Measurements from ENCODE around the gene REV3L. TPM values are rescaled to one million over a fixed set of nuclear protein-coding genes. Genes with fewer than 3 reads are reported as not detected.

The REV3L gene
- total RNA-seq, 1 experiment from 2014 or later, result 12.8 TPM

DNA sequence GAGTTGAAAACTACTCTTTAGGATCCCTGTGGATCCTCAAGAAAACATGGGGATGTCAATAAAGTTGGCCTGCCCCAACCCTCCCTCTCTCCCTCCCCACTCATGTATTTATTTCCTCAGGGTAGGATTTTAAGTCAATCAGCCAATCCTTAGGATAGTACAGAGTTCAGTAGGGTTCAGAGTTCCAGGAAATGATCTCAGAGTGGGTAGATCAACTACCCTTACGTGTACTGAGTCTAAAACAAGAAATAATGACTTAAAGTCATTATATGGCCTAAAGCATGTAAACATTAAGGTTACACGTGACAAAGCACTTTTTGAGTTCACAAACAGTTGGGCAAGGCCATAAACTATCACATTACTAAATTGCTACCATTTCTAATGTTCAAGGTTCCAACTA lies 47.2 kb upstream of the REV3L start:
- H4K20me1 ChIP-seq (ENCODE audit: insufficient read depth), result no peaks in the 10 kb centered on the region
- no peak for TF ChIP-seq SIN3A (IDR thresholded peaks at IDR 0.05; ENCODE audit: low read depth)
- TF ChIP-seq ELF1 (IDR thresholded peaks at IDR 0.05; ENCODE audit: borderline replicate concordance, low read depth), result no peak
- no peak for TF ChIP-seq EZH2phosphoT487 (IDR thresholded peaks at IDR 0.05; ENCODE audit: borderline replicate concordance)
- no peak for TF ChIP-seq RAD21 (IDR thresholded peaks at IDR 0.05; ENCODE audit: low read depth)
- TF ChIP-seq FOSL1 (IDR thresholded peaks at IDR 0.05; ENCODE audit: low read depth), result no peak
- TF ChIP-seq ATF3 (IDR thresholded peaks at IDR 0.05), result no peak
- TF ChIP-seq JUND (IDR thresholded peaks at IDR 0.05), result no peak
- RAD21 ChIA-PET (ENCODE audit: low non-redundant PET in 1 of 2, low total read pairs in 2 of 2, uncharacterized antibody in 2 of 2, unreplicated experiment in 2 of 2), result no interaction called here
- ATAC-seq (no peak), DNase-seq (ENCODE audit: low read depth, low spot score) (no peak)
- no peaks in the 10 kb centered on the region for H3K36me3 ChIP-seq (ENCODE audit: control insufficient read depth in 1 of 2, insufficient read depth in 2 of 2, low read length in 2 of 2)
- H3K27ac ChIP-seq (ENCODE audit: low read depth, low read length), result no peak overlapping the region
- no peak overlapping the region for H3K4me3 ChIP-seq (replicated peaks in 1 of 2; ENCODE audit: low read depth in 1 of 2, low read length in 2 of 2)
- H3K9me2 ChIP-seq (ENCODE audit: insufficient read depth), result no peaks in the 10 kb centered on the region
- BruUV-seq (replicated peaks), result no TSS peak
- POLR2A ChIA-PET, result no interaction called here
- no peak overlapping the region for H3K9ac ChIP-seq (ENCODE audit: low read length)
- H2AFZ ChIP-seq (ENCODE audit: low read depth, low read length, poor library complexity, severe bottlenecking), result no peak overlapping the region
- CTCF ChIA-PET, result no interaction called here
- H3K27me3 ChIP-seq (ENCODE audit: insufficient read depth, low read length), result no peaks in the 10 kb centered on the region
- intact Hi-C loops (cut with micrococcal nuclease), result no loop called here
- no peaks in the 10 kb centered on the region for H3K79me2 ChIP-seq (ENCODE audit: insufficient read depth, low read length)
- H3K4me1 ChIP-seq (ENCODE audit: control insufficient read depth in 1 of 2, insufficient read depth in 2 of 2, low read length in 2 of 2), result 0 out of 4 replicates have a peak, but pooled peaks cover 2 to 4% of the 10 kb centered on the region in 2 experiments
- no peak overlapping the region for H3K4me2 ChIP-seq (ENCODE audit: low read length)
- H3K9me3 ChIP-seq (ENCODE audit: control insufficient read depth in 1 of 2, insufficient read depth in 1 of 2, low read depth in 1 of 2, low read length in 2 of 2), result no peaks in the 10 kb centered on the region

DNA sequence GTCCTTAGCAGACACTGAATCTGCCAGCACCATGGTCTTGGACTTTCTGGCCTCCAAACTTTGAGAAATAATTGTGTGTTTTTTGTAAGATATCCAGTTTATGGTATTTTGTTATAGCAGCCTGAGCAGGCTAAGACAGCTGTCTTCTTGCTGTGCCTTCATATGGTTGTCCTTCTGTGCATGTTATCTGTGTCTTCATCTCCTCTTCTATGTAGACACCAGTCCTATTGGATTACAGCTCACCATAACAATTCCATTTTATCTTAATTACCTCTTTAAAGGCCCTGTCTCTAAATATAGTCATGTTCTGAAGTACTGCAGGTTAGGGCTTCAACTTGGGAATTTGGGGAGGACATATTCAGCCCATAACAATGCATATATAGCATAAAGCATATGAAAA lies 44.3 kb upstream of the REV3L start:
- no peaks in the 10 kb centered on the region for H3K9me3 ChIP-seq (ENCODE audit: control insufficient read depth in 1 of 2, insufficient read depth in 1 of 2, low read depth in 1 of 2, low read length in 2 of 2)
- H3K36me3 ChIP-seq (ENCODE audit: control insufficient read depth in 1 of 2, insufficient read depth in 2 of 2, low read length in 2 of 2), result no peaks in the 10 kb centered on the region
- no peak for TF ChIP-seq ELF1 (IDR thresholded peaks at IDR 0.05; ENCODE audit: borderline replicate concordance, low read depth)
- TF ChIP-seq, protein P1, sequence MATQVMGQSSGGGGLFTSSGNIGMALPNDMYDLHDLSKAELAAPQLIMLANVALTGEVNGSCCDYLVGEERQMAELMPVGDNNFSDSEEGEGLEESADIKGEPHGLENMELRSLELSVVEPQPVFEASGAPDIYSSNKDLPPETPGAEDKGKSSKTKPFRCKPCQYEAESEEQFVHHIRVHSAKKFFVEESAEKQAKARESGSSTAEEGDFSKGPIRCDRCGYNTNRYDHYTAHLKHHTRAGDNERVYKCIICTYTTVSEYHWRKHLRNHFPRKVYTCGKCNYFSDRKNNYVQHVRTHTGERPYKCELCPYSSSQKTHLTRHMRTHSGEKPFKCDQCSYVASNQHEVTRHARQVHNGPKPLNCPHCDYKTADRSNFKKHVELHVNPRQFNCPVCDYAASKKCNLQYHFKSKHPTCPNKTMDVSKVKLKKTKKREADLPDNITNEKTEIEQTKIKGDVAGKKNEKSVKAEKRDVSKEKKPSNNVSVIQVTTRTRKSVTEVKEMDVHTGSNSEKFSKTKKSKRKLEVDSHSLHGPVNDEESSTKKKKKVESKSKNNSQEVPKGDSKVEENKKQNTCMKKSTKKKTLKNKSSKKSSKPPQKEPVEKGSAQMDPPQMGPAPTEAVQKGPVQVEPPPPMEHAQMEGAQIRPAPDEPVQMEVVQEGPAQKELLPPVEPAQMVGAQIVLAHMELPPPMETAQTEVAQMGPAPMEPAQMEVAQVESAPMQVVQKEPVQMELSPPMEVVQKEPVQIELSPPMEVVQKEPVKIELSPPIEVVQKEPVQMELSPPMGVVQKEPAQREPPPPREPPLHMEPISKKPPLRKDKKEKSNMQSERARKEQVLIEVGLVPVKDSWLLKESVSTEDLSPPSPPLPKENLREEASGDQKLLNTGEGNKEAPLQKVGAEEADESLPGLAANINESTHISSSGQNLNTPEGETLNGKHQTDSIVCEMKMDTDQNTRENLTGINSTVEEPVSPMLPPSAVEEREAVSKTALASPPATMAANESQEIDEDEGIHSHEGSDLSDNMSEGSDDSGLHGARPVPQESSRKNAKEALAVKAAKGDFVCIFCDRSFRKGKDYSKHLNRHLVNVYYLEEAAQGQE (IDR thresholded peaks at IDR 0.05; ENCODE audit: low read depth), result no peak
- no peak for TF ChIP-seq TCF7L2 (IDR thresholded peaks at IDR 0.05; ENCODE audit: borderline replicate concordance, extremely low read depth, insufficient read depth, insufficient read length)
- no peak for TF ChIP-seq EZH2 (IDR thresholded peaks at IDR 0.05)
- no peak for TF ChIP-seq SRF (IDR thresholded peaks at IDR 0.05; ENCODE audit: low read depth)
- no peak for TF ChIP-seq ZNF274 (IDR thresholded peaks at IDR 0.05; ENCODE audit: low read depth, low read length)
- no peak for TF ChIP-seq ATF3 (IDR thresholded peaks at IDR 0.05)
- no peak for TF ChIP-seq CBX3 (IDR thresholded peaks at IDR 0.05; ENCODE audit: low read depth)
- TF ChIP-seq EZH2phosphoT487 (IDR thresholded peaks at IDR 0.05; ENCODE audit: borderline replicate concordance), result no peak
- TF ChIP-seq POLR2A (IDR thresholded peaks at IDR 0.05; ENCODE audit: borderline replicate concordance, extremely low read depth, insufficient read depth, insufficient read length), result no peak
- no peak for TF ChIP-seq JUND (IDR thresholded peaks at IDR 0.05)
- TF ChIP-seq FOSL1 (IDR thresholded peaks at IDR 0.05; ENCODE audit: low read depth), result no peak
- no peak for TF ChIP-seq POLR2AphosphoS5 (IDR thresholded peaks at IDR 0.05; ENCODE audit: low read depth, low read length)
- no peak for TF ChIP-seq ZFX (IDR thresholded peaks at IDR 0.05)
- TF ChIP-seq RAD21 (IDR thresholded peaks at IDR 0.05; ENCODE audit: low read depth), result no peak
- no peaks in the 10 kb centered on the region for H4K20me1 ChIP-seq (ENCODE audit: insufficient read depth)
- H3K4me1 ChIP-seq (ENCODE audit: control insufficient read depth in 1 of 2, insufficient read depth in 2 of 2, low read length in 2 of 2), result no peaks in the 10 kb centered on the region
- no peak overlapping the region for H3K27ac ChIP-seq (ENCODE audit: low read depth, low read length)
- RAD21 ChIA-PET (ENCODE audit: low non-redundant PET in 1 of 2, low total read pairs in 2 of 2, uncharacterized antibody in 2 of 2, unreplicated experiment in 2 of 2), result no interaction called here
- H3K9ac ChIP-seq (ENCODE audit: low read length), result no peak overlapping the region
- no peak overlapping the region for H3K4me3 ChIP-seq (replicated peaks in 1 of 2; ENCODE audit: low read depth in 1 of 2, low read length in 2 of 2)
- POLR2A ChIA-PET, result no interaction called here
- H3K9me2 ChIP-seq (ENCODE audit: insufficient read depth), result no peaks in the 10 kb centered on the region
- DNase-seq (ENCODE audit: low read depth, low spot score) (no peak), ATAC-seq (no peak)
- H3K4me2 ChIP-seq (ENCODE audit: low read length), result no peak overlapping the region
- intact Hi-C loops (cut with micrococcal nuclease), result no loop called here
- CTCF ChIA-PET, result no interaction called here
- H2AFZ ChIP-seq (ENCODE audit: low read depth, low read length, poor library complexity, severe bottlenecking), result no peak overlapping the region
- H3K79me2 ChIP-seq (ENCODE audit: insufficient read depth, low read length), result no peaks in the 10 kb centered on the region
- no peaks in the 10 kb centered on the region for H3K27me3 ChIP-seq (ENCODE audit: insufficient read depth, low read length)
- BruUV-seq (replicated peaks), result no TSS peak
